IMR-90 (cell line): ENCODE data around the gene RASSF4. TPM values are rescaled to one million over a fixed set of nuclear protein-coding genes. Genes with fewer than 3 reads are reported as not detected.
A peak's percentile ranks its signal among the peaks of the same experiment; 100 is the strongest.

ENCODE experiments used
- ATAC-seq: fragments of 200-7000 bp; cut with Tn5 transposase; 2 replicates; pipeline ENCODE4 v1.9.1; 2020; ENCODE audit warnings: low read depth, mild to moderate bottlenecking, moderate library complexity
- BruUV-seq: library from RNA; stranded (reverse); fragments of 400-500 nt; replicated peaks from 2 replicates; lab custom pipeline; 2021; lab: Mats Ljungman, UMichigan
- CTCF ChIA-PET: fragments of 300-600 bp; formaldehyde crosslinking; extraction: SDS; loops from one replicate; lab custom pipeline; 2021; ENCODE audit warnings: antibody characterized with exemption; lab: Yijun Ruan, JAX
- POLR2A ChIA-PET: fragments of 300-600 bp; sonication (Branson Sonifier 250); formaldehyde crosslinking; loops from one replicate; lab custom pipeline; 2022; ENCODE audit warnings: antibody characterized with exemption; ENCODE audit not compliant: unreplicated experiment; lab: Charles Lee
- DNase-seq: peaks from one replicate; pipeline ENCODE4 v3.0.0; 2013
- H2AFZ ChIP-seq: replicated peaks from 2 replicates; pipeline ENCODE3; 2013; ENCODE audit warnings: low read length, mild to moderate bottlenecking; ENCODE audit not compliant: poor library complexity
- H2AK5ac ChIP-seq: 2 replicates; pipeline ENCODE4 v1.6.1; 2013; ENCODE audit warnings: low read depth, low read length, inconsistent platforms
- H2AK9ac ChIP-seq: replicated peaks from 2 replicates; pipeline ENCODE3; 2013; ENCODE audit warnings: mild to moderate bottlenecking, low read depth, low read length, moderate library complexity; ENCODE audit not compliant: poor library complexity
- H2BK120ac ChIP-seq: 2 replicates; pipeline ENCODE4 v1.6.1; 2013; ENCODE audit warnings: low read depth, low read length, inconsistent platforms
- H2BK15ac ChIP-seq: 3 replicates; pipeline ENCODE4 v1.6.1; 2013; ENCODE audit warnings: low read depth, low read length, inconsistent platforms
- H2BK20ac ChIP-seq: 2 replicates; pipeline ENCODE4 v1.6.1; 2013; ENCODE audit warnings: low read depth, mild to moderate bottlenecking, inconsistent platforms, low read length, moderate library complexity
- H2BK5ac ChIP-seq: 2 replicates; pipeline ENCODE4 v1.6.1; 2013; ENCODE audit warnings: mild to moderate bottlenecking, low read depth, low read length, inconsistent platforms; ENCODE audit not compliant: poor library complexity, severe bottlenecking
- H3K14ac ChIP-seq: replicated peaks from 2 replicates; pipeline ENCODE4 v1.6.1; 2013; ENCODE audit warnings: low read depth, low read length, inconsistent platforms
- H3K18ac ChIP-seq: 2 replicates; pipeline ENCODE4 v1.6.1; 2013; ENCODE audit warnings: low read depth, low read length, control low read depth
- H3K23ac ChIP-seq: 2 replicates; pipeline ENCODE4 v1.6.1; 2013; ENCODE audit warnings: low read depth, low read length, inconsistent platforms
- H3K27ac ChIP-seq: 2 replicates; pipeline ENCODE4 v1.5.1; 2013; ENCODE audit warnings: mild to moderate bottlenecking, control low read depth, low read length; ENCODE audit not compliant: insufficient read depth
- H3K27me3 ChIP-seq: 2 replicates; pipeline ENCODE4 v1.6.1; 2013; ENCODE audit warnings: low read length; ENCODE audit not compliant: control insufficient read depth, insufficient read depth
- H3K36me3 ChIP-seq: 2 replicates; pipeline ENCODE4 v1.6.1; 2013; ENCODE audit warnings: low read length, mixed read lengths; ENCODE audit not compliant: control insufficient read depth, insufficient read depth
- H3K4ac ChIP-seq: 2 replicates; pipeline ENCODE4 v1.6.1; 2013; ENCODE audit warnings: low read depth, low read length, inconsistent platforms
- H3K4me1 ChIP-seq: 2 replicates; pipeline ENCODE4 v1.6.1; 2013; ENCODE audit warnings: low read length, mixed read lengths; ENCODE audit not compliant: control insufficient read depth, insufficient read depth
- H3K4me2 ChIP-seq: 2 replicates; pipeline ENCODE4 v1.6.1; 2013; ENCODE audit warnings: low read depth, mild to moderate bottlenecking, control low read depth, low read length, moderate library complexity
- H3K4me3 ChIP-seq: 2 replicates; pipeline ENCODE4 v1.5.1; 2013; ENCODE audit warnings: low read depth, mild to moderate bottlenecking, control low read depth, low read length, moderate library complexity; ENCODE audit not compliant: insufficient read depth
- H3K56ac ChIP-seq: 2 replicates; pipeline ENCODE4 v1.6.1; 2013; ENCODE audit warnings: low read length, inconsistent platforms; ENCODE audit not compliant: insufficient read depth; ENCODE audit errors: extremely low read depth
- H3K79me1 ChIP-seq, 2 experiments: 2 replicates each; pipeline ENCODE4 v1.6.1; 2013; ENCODE audit warnings: low read length in 2 of 2, inconsistent platforms in 1 of 2, low read depth in 1 of 2
- H3K9ac ChIP-seq: 2 replicates; pipeline ENCODE4 v1.6.1; 2013; ENCODE audit warnings: low read depth, low read length, control low read depth
- H3K9me1 ChIP-seq: 2 replicates; pipeline ENCODE4 v1.6.1; 2013; ENCODE audit warnings: low read length, inconsistent platforms; ENCODE audit not compliant: insufficient read depth
- H3K9me3 ChIP-seq: 2 replicates; pipeline ENCODE4 v1.6.1; 2013; ENCODE audit warnings: low read length; ENCODE audit not compliant: control insufficient read depth, insufficient read depth
- H4K20me1 ChIP-seq: 2 replicates; pipeline ENCODE4 v1.6.1; 2013; ENCODE audit warnings: low read length, inconsistent platforms; ENCODE audit not compliant: insufficient read depth
- H4K5ac ChIP-seq: 2 replicates; pipeline ENCODE4 v1.6.1; 2013; ENCODE audit warnings: mild to moderate bottlenecking, low read depth, low read length, control low read depth
- H4K8ac ChIP-seq, 2 experiments: 2 replicates each; pipeline ENCODE4 v1.6.1; 2013; ENCODE audit warnings: low read depth in 2 of 2, low read length in 2 of 2, control low read depth in 1 of 2, inconsistent platforms in 1 of 2
- H4K91ac ChIP-seq: 2 replicates; pipeline ENCODE4 v1.6.1; 2013; ENCODE audit warnings: low read depth, low read length, inconsistent platforms; ENCODE audit not compliant: insufficient read depth
- BHLHE40 ChIP-seq: fragments of 150-350 bp; IDR thresholded peaks from 2 replicates; pipeline ENCODE4 v1.6.1; 2016; ENCODE audit warnings: mild to moderate bottlenecking, low read depth, low read length
- CEBPB ChIP-seq: IDR thresholded peaks from 2 replicates; pipeline ENCODE4 v1.6.1; 2012; ENCODE audit warnings: low read depth, low read length, improper control_type of control experiment
- FOS ChIP-seq: fragments of 150-350 bp; IDR thresholded peaks from 2 replicates; pipeline ENCODE4 v1.6.1; 2016; ENCODE audit warnings: low read depth, low read length
- MAFK ChIP-seq: IDR thresholded peaks from 2 replicates; pipeline ENCODE4 v1.6.1; 2012; ENCODE audit warnings: low read depth, low read length, improper control_type of control experiment
- MAZ ChIP-seq: IDR thresholded peaks from 2 replicates; pipeline ENCODE4 v1.6.1; 2012; ENCODE audit warnings: low read depth, mild to moderate bottlenecking, low read length, improper control_type of control experiment, moderate library complexity, borderline replicate concordance
- NFE2L2 ChIP-seq: fragments of 150-350 bp; IDR thresholded peaks from 2 replicates; pipeline ENCODE4 v1.6.1; 2016; ENCODE audit warnings: low read depth, mild to moderate bottlenecking, low read length
- POLR2A ChIP-seq: IDR thresholded peaks from 2 replicates; pipeline ENCODE4 v1.6.1; 2012; ENCODE audit warnings: mild to moderate bottlenecking, low read depth, low read length
- RAD21 ChIP-seq: IDR thresholded peaks from 2 replicates; pipeline ENCODE4 v1.6.1; 2012; ENCODE audit warnings: low read length, improper control_type of control experiment
- RCOR1 ChIP-seq: IDR thresholded peaks from 2 replicates; pipeline ENCODE4 v1.6.1; 2012; ENCODE audit warnings: mild to moderate bottlenecking, low read length, improper control_type of control experiment; ENCODE audit not compliant: insufficient replicate concordance
- RFX5 ChIP-seq: IDR thresholded peaks from 2 replicates; pipeline ENCODE4 v1.8.0; 2012; ENCODE audit warnings: low read depth, mild to moderate bottlenecking, low read length, moderate library complexity
- SMC3 ChIP-seq: fragments of 150-350 bp; IDR thresholded peaks from 2 replicates; pipeline ENCODE4 v1.6.1; 2016; ENCODE audit warnings: low read depth, mild to moderate bottlenecking, antibody characterized with exemption, low read length, moderate library complexity
- WGBS, 2 experiments: methylation state at CpG; one replicate each; pipeline versions ENCODE4 v1.1.5 to v1.1.7; 2013; ENCODE audit warnings: missing lambda C conversion rate in 2 of 2; ENCODE audit not compliant: insufficient read length in 1 of 2; ENCODE audit errors: extremely low coverage in 2 of 2; 5-methylcytosine and 5-hydroxymethylcytosine counted together
- dilution Hi-C: fragments of 300-500 bp; cut with HindIII; formaldehyde crosslinking; loops from one replicate; pipeline ENCODE4 v1.14.3; 2018; ENCODE audit warnings: low sequenced_read_pairs; ENCODE audit not compliant: unreplicated experiment
- in situ Hi-C: fragments of 300-500 bp; cut with MboI; formaldehyde crosslinking; loops from 3 replicates; pipeline ENCODE4 v1.14.3; 2019; ENCODE audit warnings: low sequenced_read_pairs, inconsistent platforms, mixed read lengths
- intact Hi-C: fragments of 100-400 bp; cut with micrococcal nuclease; formaldehyde crosslinking; loops from 2 replicates; pipeline ENCODE4 v1.10.0; 2022
- polyA plus RNA-seq, 3 experiments: library from polyadenylated mRNA; depleted of rRNA; stranded (reverse); fragments of >200 nt; gene quantifications; 2 replicates each; pipeline ENCODE4 v1.2.3, GENCODE V29; 2012; ENCODE audit warnings: low replicate concordance in 1 of 3
- total RNA-seq: library from RNA; depleted of rRNA; stranded (reverse); fragments of >200 nt; gene quantifications from 2 replicates; pipeline ENCODE4 v1.2.3, GENCODE V29; 2012
- TF ChIP-seq, protein P1 (sequence below): fragments of 150-350 bp; IDR thresholded peaks from 2 replicates; pipeline ENCODE4 v1.6.1; 2017; ENCODE audit warnings: mild to moderate bottlenecking, antibody characterized with exemption, low read length, low read depth
- TF ChIP-seq, protein P2 (sequence below): fragments of 150-350 bp; IDR thresholded peaks from 2 replicates; pipeline ENCODE4 v1.6.1; 2016; ENCODE audit warnings: low read depth, mild to moderate bottlenecking, low read length, moderate library complexity, borderline replicate concordance

RASSF4 gene
- total and polyA plus RNA-seq, 2 of the 4 experiments (the other 2 are of a cell fraction), result 5.9 to 8.6 TPM

DNA sequence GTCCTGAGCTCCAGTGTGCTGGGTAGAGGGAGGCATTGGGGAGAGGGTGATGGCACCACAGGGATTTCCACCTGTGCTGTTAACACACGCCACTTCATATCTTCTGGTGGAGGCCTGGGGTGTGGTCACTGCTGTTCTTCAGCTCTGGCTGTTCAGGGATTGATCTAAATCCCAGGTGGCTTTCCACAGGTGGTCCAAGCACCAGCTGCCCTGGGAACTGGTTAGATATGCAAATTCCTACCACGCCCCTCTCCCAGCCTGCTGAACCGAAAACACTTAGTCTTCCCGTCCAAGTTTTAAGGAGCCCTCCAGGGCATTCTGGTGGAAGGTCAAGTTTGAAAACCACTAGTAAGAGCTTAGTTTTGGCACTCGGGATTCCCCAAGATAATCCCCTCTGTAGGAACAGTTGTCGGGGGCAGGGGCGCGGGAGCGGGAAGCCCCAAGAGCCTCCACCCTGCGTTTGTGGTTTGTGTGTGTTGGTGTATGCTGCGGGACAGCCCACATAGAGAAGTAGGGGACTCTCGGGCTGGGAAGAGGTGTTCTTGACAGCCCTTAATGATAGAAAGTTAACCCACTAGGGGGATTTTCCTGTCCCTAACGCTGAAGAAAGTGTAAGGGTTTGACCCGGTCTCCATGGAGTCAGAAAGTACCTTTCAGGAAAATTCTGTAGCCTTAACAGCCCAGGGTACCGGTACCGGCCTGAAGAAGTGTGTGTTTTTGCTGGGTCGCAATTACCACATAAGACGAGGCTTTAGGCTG, 13.9 kb downstream of the RASSF4 start:
- Histone ChIP-seq H3K56ac (no peak overlapping the region), H3K36me3 (peaks cover 25% of the 10 kb centered on the region; the same call in 1 of the 2 replicates), H2BK120ac (no peak overlapping the region), H3K14ac (no peak overlapping the region), H2BK20ac (no peak overlapping the region), H2AK5ac (peak overlapping the region; percentile 86; the same call in 1 of the 2 replicates), H2AFZ (peak overlapping the region; percentile 98), H4K8ac (peak overlapping the region in 1 of 2 experiments; percentile 94; a peak in 1 of 4 replicates), H3K9ac (no peak overlapping the region), H3K4me2 (no peak overlapping the region), H4K5ac (no peak overlapping the region; the same call in 1 of the 2 replicates), H2BK5ac (no peak overlapping the region), H4K20me1 (no peaks in the 10 kb centered on the region; the same call in 1 of the 2 replicates), H3K18ac (no peak overlapping the region), H3K9me3 (no peaks in the 10 kb centered on the region), H3K79me1 (peaks cover 3 to 48% of the 10 kb centered on the region in 2 experiments; a peak in 3 of 4 replicates), H3K4me1 (peaks cover 34% of the 10 kb centered on the region), H2BK15ac (peak overlapping the region; percentile 73; the same call in 2 of the 3 replicates), H2AK9ac (peak overlapping the region; percentile 98), H4K91ac (peak overlapping the region; percentile 50; the same call in 1 of the 2 replicates), H3K9me1 (peaks cover 18% of the 10 kb centered on the region), H3K27me3 (no peaks in the 10 kb centered on the region), H3K23ac (no peak overlapping the region), H3K4ac (no peak overlapping the region; the same call in 1 of the 2 replicates), H3K27ac (no peak overlapping the region), H3K4me3 (no peak overlapping the region)
- BruUV-seq, result no TSS peak
- ATAC-seq (no peak), DNase-seq (no peak)
- dilution Hi-C loops (no loop called here), in situ Hi-C loops (no loop called here), intact Hi-C loops (no loop called here)
- TF ChIP-seq CEBPB (no peak), NFE2L2 (no peak), FOS (no peak), RCOR1 (no peak), RFX5 (no peak), POLR2A (no peak), MAZ (no peak), BHLHE40 (no peak), SMC3 (no peak), MAFK (no peak), RAD21 (no peak)
- TF ChIP-seq, protein P1, sequence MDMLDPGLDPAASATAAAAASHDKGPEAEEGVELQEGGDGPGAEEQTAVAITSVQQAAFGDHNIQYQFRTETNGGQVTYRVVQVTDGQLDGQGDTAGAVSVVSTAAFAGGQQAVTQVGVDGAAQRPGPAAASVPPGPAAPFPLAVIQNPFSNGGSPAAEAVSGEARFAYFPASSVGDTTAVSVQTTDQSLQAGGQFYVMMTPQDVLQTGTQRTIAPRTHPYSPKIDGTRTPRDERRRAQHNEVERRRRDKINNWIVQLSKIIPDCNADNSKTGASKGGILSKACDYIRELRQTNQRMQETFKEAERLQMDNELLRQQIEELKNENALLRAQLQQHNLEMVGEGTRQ, result no peak
- TF ChIP-seq, protein P2, sequence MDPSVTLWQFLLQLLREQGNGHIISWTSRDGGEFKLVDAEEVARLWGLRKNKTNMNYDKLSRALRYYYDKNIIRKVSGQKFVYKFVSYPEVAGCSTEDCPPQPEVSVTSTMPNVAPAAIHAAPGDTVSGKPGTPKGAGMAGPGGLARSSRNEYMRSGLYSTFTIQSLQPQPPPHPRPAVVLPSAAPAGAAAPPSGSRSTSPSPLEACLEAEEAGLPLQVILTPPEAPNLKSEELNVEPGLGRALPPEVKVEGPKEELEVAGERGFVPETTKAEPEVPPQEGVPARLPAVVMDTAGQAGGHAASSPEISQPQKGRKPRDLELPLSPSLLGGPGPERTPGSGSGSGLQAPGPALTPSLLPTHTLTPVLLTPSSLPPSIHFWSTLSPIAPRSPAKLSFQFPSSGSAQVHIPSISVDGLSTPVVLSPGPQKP, result no peak
- CTCF ChIA-PET, result no interaction called here
- POLR2A ChIA-PET, result no interaction called here
- WGBS, 2 experiments, result no CpG with 5 or more reads among the region's 18 CpGs
